GM21360 (cell line): Measurements from ENCODE around the gene VPS11.

Experiments
- ATAC-seq: cut with Tn5 transposase; IDR thresholded peaks from one replicate; pipeline ENCODE4 v1.9.1; 2021; ENCODE audit warnings: mild to moderate bottlenecking, moderate library complexity; ENCODE audit not compliant: unreplicated experiment

Gene VPS11

DNA sequence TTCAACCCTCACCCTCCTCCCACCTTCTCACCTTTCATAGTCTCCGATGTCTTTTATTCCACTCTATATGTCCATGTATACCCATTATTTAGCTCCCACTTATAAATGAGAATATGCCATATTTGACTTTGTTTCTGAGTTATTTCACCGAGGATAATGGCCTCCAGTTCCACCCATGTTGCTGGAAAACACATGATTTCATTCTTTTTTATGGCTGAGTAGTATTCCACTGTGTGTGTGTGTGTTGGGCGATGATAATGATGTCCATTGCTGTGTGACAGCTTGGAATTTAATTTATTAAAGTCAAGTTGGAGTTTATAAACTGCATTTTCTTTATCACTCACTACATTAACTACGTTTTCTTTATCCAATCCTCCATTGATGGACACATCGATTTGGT, 50.6 kb downstream of the VPS11 start:
- ATAC-seq: no peak

DNA sequence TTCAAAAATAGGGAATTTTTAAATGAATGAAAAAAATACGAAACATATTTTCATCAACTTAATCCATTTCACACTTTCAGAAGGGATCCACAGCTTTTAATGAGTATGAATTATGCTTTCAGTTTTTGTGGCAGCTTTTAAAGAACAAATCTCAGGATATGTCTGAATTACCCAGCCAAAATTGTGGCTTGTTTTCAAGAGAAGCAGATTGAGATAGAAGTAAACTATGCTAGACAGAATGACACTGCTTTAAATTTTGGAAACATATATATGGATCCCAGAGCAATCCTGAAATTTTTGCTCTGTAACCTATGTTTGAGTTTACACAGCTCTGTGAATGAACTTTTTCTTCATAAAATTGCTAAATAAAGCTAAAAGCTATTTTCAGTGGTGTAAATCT, 51.3 kb downstream of the VPS11 start:
- no peak for ATAC-seq

DNA sequence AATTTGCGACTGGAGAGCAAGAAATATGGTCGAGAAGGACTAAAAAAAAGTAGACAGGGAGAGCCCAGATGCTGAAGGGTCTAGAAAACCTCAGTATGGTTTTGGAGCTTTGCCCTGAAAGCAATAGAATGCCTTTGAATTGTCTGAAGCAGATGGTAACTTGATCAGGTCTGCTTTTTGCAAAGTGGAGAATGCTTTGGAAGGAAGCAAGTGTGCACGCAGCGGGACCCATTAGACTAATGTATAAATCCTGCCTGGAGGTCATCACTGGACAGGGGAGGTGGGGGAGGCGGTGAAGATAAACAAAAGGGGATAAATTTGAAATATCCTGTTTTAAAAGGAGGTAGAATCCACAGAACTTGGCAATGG, 53.0 kb downstream of the VPS11 start:
- ATAC-seq: no peak

DNA sequence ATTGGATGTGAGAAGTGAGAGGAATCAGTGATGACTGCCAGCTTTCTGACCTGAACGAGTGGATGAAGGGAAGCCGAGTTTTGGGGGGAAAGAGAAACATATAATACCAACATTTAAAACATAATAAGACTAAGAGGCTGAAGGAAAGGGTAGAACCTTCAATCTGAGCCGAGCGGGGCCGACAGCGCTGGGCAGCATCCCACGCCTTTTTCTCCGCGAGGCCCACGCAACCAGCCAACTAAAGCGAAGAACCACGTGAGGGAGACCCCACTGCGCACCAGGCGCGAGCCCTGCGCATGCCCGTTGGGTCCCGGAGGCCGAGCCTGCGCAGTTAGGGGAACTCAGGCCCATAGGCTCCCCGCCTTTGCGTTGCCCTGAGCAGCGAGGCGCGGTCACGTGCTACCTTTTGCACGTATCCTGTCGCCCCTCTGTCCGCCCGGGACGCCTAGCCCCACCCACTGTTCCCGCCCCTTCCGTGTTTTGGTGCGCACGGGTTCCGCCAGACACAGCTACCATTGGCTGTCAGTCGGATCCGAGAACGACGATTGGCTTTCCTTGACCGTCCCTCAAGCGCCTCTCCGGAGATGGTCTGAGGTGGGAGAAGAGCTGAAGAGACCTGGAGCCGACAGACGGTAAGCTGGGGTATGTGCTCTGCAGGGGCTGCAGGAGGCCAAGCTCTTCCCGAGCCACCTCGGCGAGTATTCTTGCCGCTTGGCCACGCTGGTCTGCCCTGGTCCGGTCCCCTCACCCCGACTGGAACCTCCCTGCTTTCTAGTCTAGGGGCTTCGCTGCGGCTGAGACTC, 53.6 kb downstream of the VPS11 start, which contains the start of gene HINFP:
Gene HINFP, plus strand, starts transcription at position 573 of the 803 bp plus-strand sequence. CDS start 5,365 bp downstream, outside the sequence.
- ATAC-seq: peak; percentile 98

DNA sequence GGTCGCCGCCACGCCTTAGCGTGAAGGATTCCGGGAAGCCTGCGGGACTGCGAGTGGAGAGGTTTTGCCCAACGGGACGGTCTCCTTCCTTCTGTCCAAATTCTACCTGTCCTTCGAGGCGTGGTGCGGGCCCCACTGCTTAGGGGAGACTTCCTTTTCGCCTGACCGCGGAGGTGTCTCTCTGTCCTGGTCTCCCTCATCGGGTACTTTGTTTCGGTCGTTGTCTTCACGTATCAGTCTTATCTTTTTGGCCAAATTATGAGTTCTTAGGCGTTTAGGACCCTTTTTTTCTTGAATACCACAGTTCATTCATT, 54.1 kb downstream of the VPS11 start:
- no peak for ATAC-seq

DNA sequence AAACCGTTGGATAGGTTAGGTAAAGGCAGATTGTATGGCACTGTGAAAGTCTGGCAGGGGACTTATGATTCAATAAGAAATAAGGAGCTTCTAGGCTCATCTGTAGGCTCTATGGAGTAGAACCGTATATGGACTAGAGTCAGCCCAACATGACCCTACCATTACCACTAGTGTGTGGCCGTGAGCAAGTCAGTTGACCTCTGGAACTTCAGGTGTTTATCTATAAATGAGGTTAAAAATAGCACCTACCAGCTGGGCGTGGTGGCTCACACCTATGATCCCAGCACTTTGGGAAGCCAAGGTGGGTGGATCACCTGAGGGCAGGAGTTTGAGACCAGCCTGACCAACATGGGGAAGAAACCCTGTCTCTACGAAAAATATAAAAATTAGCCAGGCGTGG, 58.2 kb downstream of the VPS11 start:
- ATAC-seq: no peak

DNA sequence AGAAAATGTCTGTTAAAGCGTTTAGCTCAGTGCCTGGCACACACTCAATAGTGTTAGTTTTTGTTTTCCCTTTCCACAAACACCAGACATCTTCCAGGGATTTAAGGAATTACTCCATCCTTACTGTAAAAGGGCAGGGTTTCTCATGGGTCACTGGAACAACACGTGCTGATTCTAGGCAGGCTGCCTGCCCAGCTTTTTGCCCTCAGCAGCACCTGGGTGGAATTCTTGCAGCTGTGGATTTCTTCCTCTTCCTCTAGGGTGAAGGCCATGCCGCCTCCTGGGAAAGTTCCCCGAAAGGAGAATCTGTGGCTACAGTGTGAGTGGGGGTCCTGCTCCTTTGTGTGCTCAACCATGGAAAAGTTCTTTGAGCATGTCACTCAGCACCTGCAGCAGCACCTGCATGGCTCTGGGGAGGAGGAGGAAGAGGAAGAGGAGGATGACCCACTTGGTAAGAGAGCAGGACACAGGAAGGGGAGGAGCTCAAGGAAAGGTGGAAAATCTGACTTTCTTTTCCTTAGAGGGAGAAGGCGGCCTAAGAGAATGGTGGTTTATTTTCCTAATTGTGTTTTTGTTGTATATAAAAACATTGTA, 59.2 kb downstream of the VPS11 start:
- ATAC-seq: no peak

DNA sequence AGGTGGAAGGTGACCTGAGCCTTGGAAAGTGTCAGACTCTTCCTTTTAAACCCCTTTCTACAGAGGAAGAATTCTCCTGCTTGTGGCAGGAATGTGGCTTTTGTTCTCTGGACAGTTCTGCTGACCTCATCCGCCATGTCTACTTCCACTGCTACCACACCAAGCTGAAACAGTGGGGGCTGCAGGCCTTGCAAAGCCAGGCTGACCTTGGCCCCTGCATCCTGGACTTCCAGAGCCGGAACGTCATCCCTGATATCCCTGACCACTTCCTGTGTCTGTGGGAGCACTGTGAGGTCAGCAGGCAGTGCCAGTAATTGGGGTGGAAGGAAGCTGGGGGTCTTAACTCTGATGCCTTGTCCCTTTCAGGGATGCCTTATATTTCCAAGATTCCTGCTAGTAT, 63.0 kb downstream of the VPS11 start:
- no peak for ATAC-seq
